ENCODE data around the gene PALM.

- TF ChIP-seq POLR2A (IDR thresholded peaks at IDR 0.05) (no peak), CTCF (IDR thresholded peaks at IDR 0.05) (peak in 1 of 4 experiments; percentile 38)
Observed at GRCh38 chr19:708154-709143, at the start of gene PALM.
